IMR-90 (cell line): ENCODE measurements around the gene SBSN.

ENCODE experiments used
- CEBPB ChIP-seq: IDR thresholded peaks from 2 replicates; pipeline ENCODE4 v1.6.1; 2012; ENCODE audit warnings: low read depth, low read length, improper control_type of control experiment
- CTCF ChIP-seq: conservative IDR thresholded peaks from 2 replicates; pipeline ENCODE4 v1.5.1; 2012; ENCODE audit warnings: mild to moderate bottlenecking, low read depth, low read length, improper control_type of control experiment
- ELK1 ChIP-seq: fragments of 150-350 bp; IDR thresholded peaks from 2 replicates; pipeline ENCODE4 v1.6.1; 2016; ENCODE audit warnings: low read depth, mild to moderate bottlenecking, low read length, moderate library complexity, borderline replicate concordance
- FOS ChIP-seq: fragments of 150-350 bp; IDR thresholded peaks from 2 replicates; pipeline ENCODE4 v1.6.1; 2016; ENCODE audit warnings: low read depth, low read length
- MAZ ChIP-seq: IDR thresholded peaks from 2 replicates; pipeline ENCODE4 v1.6.1; 2012; ENCODE audit warnings: low read depth, mild to moderate bottlenecking, low read length, improper control_type of control experiment, moderate library complexity, borderline replicate concordance
- MXI1 ChIP-seq: IDR thresholded peaks from 2 replicates; pipeline ENCODE4 v1.6.1; 2012; ENCODE audit warnings: low read depth, mild to moderate bottlenecking, low read length, moderate library complexity, borderline replicate concordance
- POLR2A ChIP-seq: IDR thresholded peaks from 2 replicates; pipeline ENCODE4 v1.6.1; 2012; ENCODE audit warnings: mild to moderate bottlenecking, low read depth, low read length
- RAD21 ChIP-seq: IDR thresholded peaks from 2 replicates; pipeline ENCODE4 v1.6.1; 2012; ENCODE audit warnings: low read length, improper control_type of control experiment
- RCOR1 ChIP-seq: IDR thresholded peaks from 2 replicates; pipeline ENCODE4 v1.6.1; 2012; ENCODE audit warnings: mild to moderate bottlenecking, low read length, improper control_type of control experiment; ENCODE audit not compliant: insufficient replicate concordance
- RFX5 ChIP-seq: IDR thresholded peaks from 2 replicates; pipeline ENCODE4 v1.8.0; 2012; ENCODE audit warnings: low read depth, mild to moderate bottlenecking, low read length, moderate library complexity
- SMC3 ChIP-seq: fragments of 150-350 bp; IDR thresholded peaks from 2 replicates; pipeline ENCODE4 v1.6.1; 2016; ENCODE audit warnings: low read depth, mild to moderate bottlenecking, antibody characterized with exemption, low read length, moderate library complexity
- USF2 ChIP-seq: fragments of 150-350 bp; IDR thresholded peaks from 2 replicates; pipeline ENCODE4 v1.6.1; 2017; ENCODE audit warnings: mild to moderate bottlenecking, antibody characterized with exemption, low read length, low read depth

- TF ChIP-seq POLR2A, result no peak
- TF ChIP-seq CTCF, result no peak
- TF ChIP-seq MAZ, result no peak
- no peak for TF ChIP-seq USF2
- no peak for TF ChIP-seq RCOR1
- no peak for TF ChIP-seq RAD21
- no peak for TF ChIP-seq RFX5
- TF ChIP-seq SMC3, result no peak
- TF ChIP-seq MXI1, result no peak
- TF ChIP-seq CEBPB, result peak; percentile 77
- no peak for TF ChIP-seq FOS
- no peak for TF ChIP-seq ELK1
Observed at GRCh38 chr19:35566738-35567137, 38.6 kb upstream of the SBSN start.
